ENCODE results near the gene SCARB1. TPM values are rescaled to one million over a fixed set of nuclear protein-coding genes. Genes with fewer than 3 reads are reported as not detected.

Gene SCARB1
- total RNA-seq, 1 experiment from 2014 or later: 359 TPM

DNA sequence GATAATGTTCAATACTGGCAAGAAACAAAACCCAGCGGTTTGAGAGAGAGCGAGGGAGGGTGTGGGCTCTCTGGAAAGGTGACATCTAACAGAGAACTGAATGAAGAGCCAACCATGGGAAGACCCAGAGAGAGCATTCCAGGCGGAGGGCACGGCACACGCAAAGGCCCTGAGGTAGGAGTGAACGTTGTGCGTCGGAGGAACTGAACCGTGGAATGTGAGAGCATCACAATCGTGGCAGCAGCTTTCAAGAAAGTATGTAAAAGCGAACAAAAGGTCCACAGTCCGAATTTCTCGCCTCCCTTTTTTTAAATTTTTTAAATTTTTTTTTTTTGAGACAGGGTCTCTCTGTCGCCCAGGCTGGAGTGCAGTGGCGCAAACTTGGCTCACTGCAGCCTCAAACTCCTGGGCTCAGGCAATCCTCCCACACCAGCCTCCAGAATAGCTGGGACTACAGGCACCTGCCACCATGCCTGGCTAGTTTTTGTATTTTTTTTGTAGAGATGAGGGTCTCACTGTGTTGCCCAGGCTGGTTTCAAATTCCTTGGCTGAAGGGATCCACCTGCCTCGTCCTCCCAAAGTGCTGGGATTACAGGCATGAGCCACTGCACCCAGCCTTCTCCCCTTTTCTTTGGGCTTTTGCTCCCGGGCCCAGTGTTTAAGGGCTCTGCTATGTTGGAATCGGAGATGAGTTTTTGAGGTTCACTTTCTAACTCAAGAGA is 15.3 kb upstream of the SCARB1 start:
- ATAC-seq (no peak), DNase-seq (ENCODE audit: low read depth, low spot score) (no peak)
- POLR2A ChIA-PET: interaction anchor here (0.6 to 0.7 kb wide), 2 partner anchors 27 to 37 kb away, joined by 3 to 7 read pairs; no protein-coding TSS in a partner anchor
- TF ChIP-seq SIN3A (IDR thresholded peaks at IDR 0.05; ENCODE audit: borderline replicate concordance, insufficient read depth, low read depth, low read length) (no peak), POLR2AphosphoS5 (IDR thresholded peaks at IDR 0.05; ENCODE audit: low read depth, low read length) (no peak), TCF7L2 (IDR thresholded peaks at IDR 0.05; ENCODE audit: low read depth, low read length) (no peak)
- TF ChIP-seq, protein P1, sequence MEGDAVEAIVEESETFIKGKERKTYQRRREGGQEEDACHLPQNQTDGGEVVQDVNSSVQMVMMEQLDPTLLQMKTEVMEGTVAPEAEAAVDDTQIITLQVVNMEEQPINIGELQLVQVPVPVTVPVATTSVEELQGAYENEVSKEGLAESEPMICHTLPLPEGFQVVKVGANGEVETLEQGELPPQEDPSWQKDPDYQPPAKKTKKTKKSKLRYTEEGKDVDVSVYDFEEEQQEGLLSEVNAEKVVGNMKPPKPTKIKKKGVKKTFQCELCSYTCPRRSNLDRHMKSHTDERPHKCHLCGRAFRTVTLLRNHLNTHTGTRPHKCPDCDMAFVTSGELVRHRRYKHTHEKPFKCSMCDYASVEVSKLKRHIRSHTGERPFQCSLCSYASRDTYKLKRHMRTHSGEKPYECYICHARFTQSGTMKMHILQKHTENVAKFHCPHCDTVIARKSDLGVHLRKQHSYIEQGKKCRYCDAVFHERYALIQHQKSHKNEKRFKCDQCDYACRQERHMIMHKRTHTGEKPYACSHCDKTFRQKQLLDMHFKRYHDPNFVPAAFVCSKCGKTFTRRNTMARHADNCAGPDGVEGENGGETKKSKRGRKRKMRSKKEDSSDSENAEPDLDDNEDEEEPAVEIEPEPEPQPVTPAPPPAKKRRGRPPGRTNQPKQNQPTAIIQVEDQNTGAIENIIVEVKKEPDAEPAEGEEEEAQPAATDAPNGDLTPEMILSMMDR (IDR thresholded peaks at IDR 0.05): no peak
- TF ChIP-seq, protein P2, sequence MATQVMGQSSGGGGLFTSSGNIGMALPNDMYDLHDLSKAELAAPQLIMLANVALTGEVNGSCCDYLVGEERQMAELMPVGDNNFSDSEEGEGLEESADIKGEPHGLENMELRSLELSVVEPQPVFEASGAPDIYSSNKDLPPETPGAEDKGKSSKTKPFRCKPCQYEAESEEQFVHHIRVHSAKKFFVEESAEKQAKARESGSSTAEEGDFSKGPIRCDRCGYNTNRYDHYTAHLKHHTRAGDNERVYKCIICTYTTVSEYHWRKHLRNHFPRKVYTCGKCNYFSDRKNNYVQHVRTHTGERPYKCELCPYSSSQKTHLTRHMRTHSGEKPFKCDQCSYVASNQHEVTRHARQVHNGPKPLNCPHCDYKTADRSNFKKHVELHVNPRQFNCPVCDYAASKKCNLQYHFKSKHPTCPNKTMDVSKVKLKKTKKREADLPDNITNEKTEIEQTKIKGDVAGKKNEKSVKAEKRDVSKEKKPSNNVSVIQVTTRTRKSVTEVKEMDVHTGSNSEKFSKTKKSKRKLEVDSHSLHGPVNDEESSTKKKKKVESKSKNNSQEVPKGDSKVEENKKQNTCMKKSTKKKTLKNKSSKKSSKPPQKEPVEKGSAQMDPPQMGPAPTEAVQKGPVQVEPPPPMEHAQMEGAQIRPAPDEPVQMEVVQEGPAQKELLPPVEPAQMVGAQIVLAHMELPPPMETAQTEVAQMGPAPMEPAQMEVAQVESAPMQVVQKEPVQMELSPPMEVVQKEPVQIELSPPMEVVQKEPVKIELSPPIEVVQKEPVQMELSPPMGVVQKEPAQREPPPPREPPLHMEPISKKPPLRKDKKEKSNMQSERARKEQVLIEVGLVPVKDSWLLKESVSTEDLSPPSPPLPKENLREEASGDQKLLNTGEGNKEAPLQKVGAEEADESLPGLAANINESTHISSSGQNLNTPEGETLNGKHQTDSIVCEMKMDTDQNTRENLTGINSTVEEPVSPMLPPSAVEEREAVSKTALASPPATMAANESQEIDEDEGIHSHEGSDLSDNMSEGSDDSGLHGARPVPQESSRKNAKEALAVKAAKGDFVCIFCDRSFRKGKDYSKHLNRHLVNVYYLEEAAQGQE (IDR thresholded peaks at IDR 0.05; ENCODE audit: insufficient read depth in 1 of 2, low read depth in 2 of 2, low read length in 1 of 2): no peak
- Histone ChIP-seq H3K36me3 (ENCODE audit: control insufficient read depth, insufficient read depth, low read length) (no peaks in the 10 kb centered on the region), H3K27ac (ENCODE audit: low read length) (no peak overlapping the region), H3K9me3 (ENCODE audit: control insufficient read depth, insufficient read depth, low read depth, low read length) (no peaks in the 10 kb centered on the region), H3K27me3 (ENCODE audit: control insufficient read depth, insufficient read depth, low read length) (no peaks in the 10 kb centered on the region), H3K4me1 (ENCODE audit: control insufficient read depth, insufficient read depth, low read length) (peaks cover 25% of the 10 kb centered on the region), H3K4me3 (ENCODE audit: low read depth in 2 of 2, low read length in 2 of 2) (no peak overlapping the region)
- in situ Hi-C loops (cut with HindIII; ENCODE audit: low pct_unique_long_range_greater_than_20kb, low sequenced_read_pairs) (no loop called here), intact Hi-C loops (cut with micrococcal nuclease; ENCODE audit: unreplicated experiment) (no loop called here)
- BruUV-seq (replicated peaks): no TSS peak
- CTCF ChIA-PET: interaction anchor here (1.5 kb wide), 1 partner anchor 28 kb away, joined by 5 read pairs; no protein-coding TSS in a partner anchor

DNA sequence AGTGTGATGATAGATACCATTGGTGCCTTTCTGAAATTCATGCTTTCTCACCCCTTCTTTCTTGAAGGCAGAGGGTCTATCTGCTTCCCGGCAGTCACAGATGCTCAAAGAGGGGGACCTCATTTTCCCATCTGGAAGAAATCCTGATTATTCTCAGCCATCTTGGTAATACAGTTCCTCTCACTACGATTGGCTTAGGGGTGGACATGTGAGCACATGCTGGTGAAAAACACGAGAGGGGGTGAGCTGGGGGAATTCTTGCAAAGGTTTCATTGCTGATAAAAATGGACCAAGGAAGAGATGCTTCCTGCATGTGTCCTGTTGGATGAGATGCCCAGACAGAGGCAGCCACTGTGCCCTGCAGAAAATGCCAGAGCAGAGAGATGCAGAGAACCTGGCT is 13.8 kb upstream of the SCARB1 start:
- Histone ChIP-seq H3K27ac (ENCODE audit: low read length) (no peak overlapping the region), H3K36me3 (ENCODE audit: control insufficient read depth, insufficient read depth, low read length) (no peaks in the 10 kb centered on the region), H3K9me3 (ENCODE audit: control insufficient read depth, insufficient read depth, low read depth, low read length) (no peaks in the 10 kb centered on the region), H3K27me3 (ENCODE audit: control insufficient read depth, insufficient read depth, low read length) (no peaks in the 10 kb centered on the region), H3K4me1 (ENCODE audit: control insufficient read depth, insufficient read depth, low read length) (peaks cover 19% of the 10 kb centered on the region), H3K4me3 (ENCODE audit: low read depth in 2 of 2, low read length in 2 of 2) (no peak overlapping the region)
- ChIA-PET POLR2A (no interaction called here), CTCF (no interaction called here)
- no peak for TF ChIP-seq SIN3A (IDR thresholded peaks at IDR 0.05; ENCODE audit: borderline replicate concordance, insufficient read depth, low read depth, low read length)
- no peak for TF ChIP-seq POLR2AphosphoS5 (IDR thresholded peaks at IDR 0.05; ENCODE audit: low read depth, low read length)
- TF ChIP-seq, protein P1 (IDR thresholded peaks at IDR 0.05): no peak
- TF ChIP-seq, protein P2 (IDR thresholded peaks at IDR 0.05; ENCODE audit: insufficient read depth in 1 of 2, low read depth in 2 of 2, low read length in 1 of 2): no peak
- no peak for TF ChIP-seq TCF7L2 (IDR thresholded peaks at IDR 0.05; ENCODE audit: low read depth, low read length)
- intact Hi-C loops (cut with micrococcal nuclease; ENCODE audit: unreplicated experiment): no loop called here
- BruUV-seq (replicated peaks): no TSS peak
- DNase-seq (ENCODE audit: low read depth, low spot score) (no peak), ATAC-seq (no peak)
- in situ Hi-C loops (cut with HindIII; ENCODE audit: low pct_unique_long_range_greater_than_20kb, low sequenced_read_pairs): no loop called here

Data from Panc1 (cell line).